CD4-positive, alpha-beta T cell treated with Interleukin-17A for 1 hour (primary cell): ENCODE data around the gene CCDC32.

ENCODE experiments used
- DNase-seq: peaks from one replicate; pipeline ENCODE4 v3.0.0-alpha.2; 2020

The CCDC32 gene

DNA sequence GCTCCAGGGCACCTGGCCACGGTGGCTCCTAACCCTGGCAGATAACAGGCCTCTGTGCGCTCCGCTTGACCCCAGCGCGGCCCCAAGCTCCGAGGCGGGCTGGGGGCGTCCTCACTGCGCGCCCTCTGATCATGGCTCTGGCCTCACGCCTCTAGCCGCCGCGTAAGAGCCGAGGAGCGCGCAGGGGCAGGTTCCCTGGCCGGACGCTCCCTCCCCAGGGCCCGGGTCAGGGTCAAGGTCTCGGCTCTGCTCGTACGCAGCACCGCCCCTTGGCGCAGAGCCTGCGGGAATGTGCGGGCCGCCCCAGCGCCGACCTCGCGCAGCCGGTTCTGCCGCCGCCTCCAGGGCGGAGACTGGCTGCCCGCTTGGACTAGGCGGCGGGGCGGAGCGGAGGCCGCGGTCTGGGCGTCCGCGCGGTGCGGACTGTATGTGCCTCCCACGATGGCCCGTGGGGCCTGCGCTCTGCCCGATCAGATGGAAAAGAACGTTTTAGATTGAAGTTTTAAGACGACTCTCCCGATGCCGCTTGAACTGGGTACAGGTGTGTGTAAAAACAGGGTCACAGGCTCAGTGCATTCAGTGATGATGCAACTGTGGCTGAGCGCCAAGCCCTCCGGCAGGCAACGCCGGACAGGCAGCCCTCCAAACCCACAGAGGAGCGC lies 53.2 kb downstream of the CCDC32 start:
- DNase-seq = no peak

- DNase-seq = peak; percentile 8
These were observed 53.8 kb downstream of the CCDC32 start for GRCh38 chr15:40511093-40511471.

DNA sequence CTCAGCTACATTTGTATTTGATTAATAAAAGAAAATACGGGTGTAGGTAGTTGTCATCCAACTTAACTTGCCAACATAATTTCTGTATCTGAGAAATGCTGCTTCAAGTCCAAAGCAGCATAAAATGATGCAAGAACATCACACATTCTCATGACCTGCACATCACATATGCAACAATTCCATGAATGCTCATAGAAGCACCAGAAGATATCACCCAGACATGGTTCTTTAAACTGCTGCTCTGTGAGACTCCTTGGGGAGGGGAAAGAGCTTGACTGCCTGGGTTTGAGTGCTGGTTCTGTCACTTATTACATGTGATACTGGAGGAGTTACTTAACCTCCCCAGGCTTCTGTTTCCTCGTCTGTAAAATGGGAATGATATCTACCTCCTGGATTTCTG lies 54.6 kb downstream of the CCDC32 start:
- no peak for DNase-seq

DNA sequence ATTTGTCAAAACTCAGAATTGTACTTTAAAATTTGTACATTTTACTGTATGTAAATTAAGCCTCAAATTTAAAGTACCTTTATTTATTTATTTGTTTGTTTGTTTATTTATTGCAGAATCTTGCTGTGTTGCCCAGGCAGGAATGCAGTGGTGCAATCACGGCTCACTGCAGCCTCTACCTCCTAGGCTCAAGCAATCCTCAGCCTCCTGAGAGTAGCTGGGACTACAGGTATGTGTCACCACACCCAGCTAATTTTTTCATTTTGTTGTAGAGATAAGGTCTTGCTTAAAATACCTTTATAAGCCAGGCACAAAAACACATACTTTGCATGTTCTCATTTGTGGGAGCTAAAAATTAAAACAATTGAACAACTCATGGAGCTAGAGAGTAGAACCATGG lies 56.6 kb downstream of the CCDC32 start:
- DNase-seq = no peak

DNA sequence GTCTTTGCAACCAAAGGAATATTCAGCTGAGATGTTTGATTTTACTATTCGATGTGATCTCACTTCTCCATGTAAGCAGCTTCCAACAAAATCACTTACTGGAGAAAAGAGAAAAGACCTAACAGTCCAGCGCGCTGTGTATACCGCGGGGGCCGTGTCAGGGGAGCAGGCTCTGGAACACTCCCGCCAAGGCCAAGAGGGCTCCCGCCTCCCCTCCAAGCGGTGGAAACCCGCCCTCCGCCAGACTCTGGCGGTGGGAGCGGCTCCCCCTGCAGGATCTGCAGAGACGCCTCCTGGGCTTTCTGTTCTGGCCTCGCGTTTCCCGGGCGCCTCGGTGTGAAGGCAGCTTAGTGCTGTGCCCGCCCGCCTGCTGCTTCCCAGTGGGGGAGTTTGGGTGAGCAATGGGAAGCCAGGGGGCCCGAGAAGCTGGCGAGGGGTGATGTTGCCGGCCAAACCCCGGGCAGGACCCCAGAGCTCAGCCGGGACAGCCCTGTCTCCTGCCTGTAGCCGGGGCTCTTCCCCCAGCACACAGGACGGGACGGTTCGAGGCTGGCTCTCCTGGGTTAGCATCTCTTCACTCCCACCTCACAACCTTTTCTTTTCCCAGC lies 57.8 kb downstream of the CCDC32 start:
- DNase-seq = peak; percentile 59
